ENCODE measurements around the gene TNFAIP3.

TNFAIP3 gene

DNA sequence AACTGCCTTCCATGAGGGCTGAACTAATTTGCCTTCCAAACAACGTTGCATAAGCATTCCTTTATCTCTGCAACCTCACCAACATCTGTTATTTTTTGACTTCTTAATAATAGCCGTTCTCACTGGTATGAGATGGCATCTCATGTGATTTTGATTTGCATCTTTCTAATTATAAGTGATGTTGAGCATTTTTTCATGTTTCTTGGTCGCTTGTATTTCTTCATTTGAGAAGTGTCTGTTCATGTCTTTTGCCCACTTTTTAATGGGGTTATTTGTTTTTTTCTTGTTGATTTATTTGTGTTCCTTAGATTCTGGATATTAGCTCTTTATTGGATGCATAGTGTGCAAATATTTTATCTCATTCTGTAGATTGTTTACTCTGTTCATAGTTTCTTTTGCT is 46.4 kb downstream of the TNFAIP3 start:
- H3K4me3 ChIP-seq (replicated peaks; ENCODE audit: insufficient read depth, low read length) = no peak overlapping the region

GRCh38 chr6:137913996-137914529 is 47.0 kb downstream of the TNFAIP3 start:
- H3K27ac ChIP-seq (replicated peaks) = no peak overlapping the region

More for the DNA sequence above, 46.4 kb downstream of the TNFAIP3 start:
- Histone ChIP-seq H3K27me3 (ENCODE audit: insufficient read depth, poor library complexity, severe bottlenecking) (no peaks in the 10 kb centered on the region), H3K27ac (replicated peaks) (no peak overlapping the region)
- TF ChIP-seq, protein P1, sequence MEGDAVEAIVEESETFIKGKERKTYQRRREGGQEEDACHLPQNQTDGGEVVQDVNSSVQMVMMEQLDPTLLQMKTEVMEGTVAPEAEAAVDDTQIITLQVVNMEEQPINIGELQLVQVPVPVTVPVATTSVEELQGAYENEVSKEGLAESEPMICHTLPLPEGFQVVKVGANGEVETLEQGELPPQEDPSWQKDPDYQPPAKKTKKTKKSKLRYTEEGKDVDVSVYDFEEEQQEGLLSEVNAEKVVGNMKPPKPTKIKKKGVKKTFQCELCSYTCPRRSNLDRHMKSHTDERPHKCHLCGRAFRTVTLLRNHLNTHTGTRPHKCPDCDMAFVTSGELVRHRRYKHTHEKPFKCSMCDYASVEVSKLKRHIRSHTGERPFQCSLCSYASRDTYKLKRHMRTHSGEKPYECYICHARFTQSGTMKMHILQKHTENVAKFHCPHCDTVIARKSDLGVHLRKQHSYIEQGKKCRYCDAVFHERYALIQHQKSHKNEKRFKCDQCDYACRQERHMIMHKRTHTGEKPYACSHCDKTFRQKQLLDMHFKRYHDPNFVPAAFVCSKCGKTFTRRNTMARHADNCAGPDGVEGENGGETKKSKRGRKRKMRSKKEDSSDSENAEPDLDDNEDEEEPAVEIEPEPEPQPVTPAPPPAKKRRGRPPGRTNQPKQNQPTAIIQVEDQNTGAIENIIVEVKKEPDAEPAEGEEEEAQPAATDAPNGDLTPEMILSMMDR (IDR thresholded peaks at IDR 0.05; ENCODE audit: insufficient read depth, low read length) = no peak
- TF ChIP-seq POLR2AphosphoS5 (IDR thresholded peaks at IDR 0.05; ENCODE audit: low read depth) (no peak), GABPA (IDR thresholded peaks at IDR 0.05; ENCODE audit: low read depth) (no peak), SPI1 (IDR thresholded peaks at IDR 0.05; ENCODE audit: borderline replicate concordance, low read depth) (no peak), REST (IDR thresholded peaks at IDR 0.05; ENCODE audit: insufficient replicate concordance, low read depth) (no peak)
- DNase-seq (ENCODE audit: low read depth in 1 of 2, low spot score in 1 of 2) = no peak

GRCh38 chr6:137914530-137915193 is 47.6 kb downstream of the TNFAIP3 start:
- no peak overlapping the region for H3K27ac ChIP-seq (replicated peaks)
- no peak for DNase-seq (ENCODE audit: low read depth in 1 of 2, low spot score in 1 of 2)

More at GRCh38 chr6:137913996-137914529, 47.0 kb downstream of the TNFAIP3 start:
- DNase-seq (ENCODE audit: low read depth in 1 of 2, low spot score in 1 of 2) = no peak
- Histone ChIP-seq H3K27me3 (ENCODE audit: insufficient read depth, poor library complexity, severe bottlenecking) (no peaks in the 10 kb centered on the region), H3K4me3 (replicated peaks; ENCODE audit: insufficient read depth, low read length) (no peak overlapping the region)
- TF ChIP-seq, protein P1 (IDR thresholded peaks at IDR 0.05; ENCODE audit: insufficient read depth, low read length) = no peak
- no peak for TF ChIP-seq GABPA (IDR thresholded peaks at IDR 0.05; ENCODE audit: low read depth)
- no peak for TF ChIP-seq REST (IDR thresholded peaks at IDR 0.05; ENCODE audit: insufficient replicate concordance, low read depth)
- TF ChIP-seq SPI1 (IDR thresholded peaks at IDR 0.05; ENCODE audit: borderline replicate concordance, low read depth) = no peak
- TF ChIP-seq POLR2AphosphoS5 (IDR thresholded peaks at IDR 0.05; ENCODE audit: low read depth) = no peak

More at GRCh38 chr6:137914530-137915193, 47.6 kb downstream of the TNFAIP3 start:
- TF ChIP-seq REST (IDR thresholded peaks at IDR 0.05; ENCODE audit: insufficient replicate concordance, low read depth) (no peak), SPI1 (IDR thresholded peaks at IDR 0.05; ENCODE audit: borderline replicate concordance, low read depth) (no peak), POLR2AphosphoS5 (IDR thresholded peaks at IDR 0.05; ENCODE audit: low read depth) (no peak), GABPA (IDR thresholded peaks at IDR 0.05; ENCODE audit: low read depth) (no peak)
- TF ChIP-seq, protein P1 (IDR thresholded peaks at IDR 0.05; ENCODE audit: insufficient read depth, low read length) = no peak
- Histone ChIP-seq H3K4me3 (replicated peaks; ENCODE audit: insufficient read depth, low read length) (no peak overlapping the region), H3K27me3 (ENCODE audit: insufficient read depth, poor library complexity, severe bottlenecking) (no peaks in the 10 kb centered on the region)

Measured in HL-60 (cell line).